ENCODE results near the gene C19orf73. TPM values are rescaled to one million over a fixed set of nuclear protein-coding genes. Genes with fewer than 3 reads are reported as not detected.

Gene C19orf73
- total and polyA plus RNA-seq, 4 donors, result 0.56 to 2.1 (median 1.7) TPM

- peaks cover 3 to 26% (median 17%) of the 10 kb centered on the region in 4 donors for H3K4me1 ChIP-seq (ENCODE audit: control insufficient read depth in 4 of 4, insufficient read depth in 4 of 4, low read length in 3 of 4)
- no peak for DNase-seq (ENCODE audit: low spot score)
- no peaks in the 10 kb centered on the region for H3K9me3 ChIP-seq (ENCODE audit: control insufficient read depth in 4 of 4, low read length in 3 of 4)
- no peak for TF ChIP-seq HNF4G (IDR thresholded peaks at IDR 0.05)
- no peak for TF ChIP-seq GABPA (IDR thresholded peaks at IDR 0.05 in 1 of 2, conservative IDR thresholded peaks at IDR 0.05 in 1 of 2)
- H3K4me3 ChIP-seq (ENCODE audit: low read depth in 1 of 3, low read length in 3 of 3), result no peak overlapping the region
- 95% methylated on average over 6 of the region's 6 CpGs for WGBS
- H3K27me3 ChIP-seq (ENCODE audit: control insufficient read depth in 4 of 4, insufficient read depth in 4 of 4, low read length in 3 of 4), result no peaks in the 10 kb centered on the region
- H3K36me3 ChIP-seq (ENCODE audit: control insufficient read depth in 4 of 4, insufficient read depth in 3 of 4, low read depth in 1 of 4, low read length in 3 of 4), result no peaks in the 10 kb centered on the region
- no peak overlapping the region for H3K27ac ChIP-seq (ENCODE audit: low read depth in 1 of 2, low read length in 2 of 2)
- H3K9ac ChIP-seq (ENCODE audit: low read depth in 1 of 2, low read length in 2 of 2), result no peak overlapping the region
Measured at GRCh38 chr19:49154279-49154678, 35.3 kb upstream of the C19orf73 start.

- Histone ChIP-seq H3K27me3 (ENCODE audit: control insufficient read depth in 4 of 4, insufficient read depth in 4 of 4, low read length in 3 of 4) (no peaks in the 10 kb centered on the region), H3K9me3 (ENCODE audit: control insufficient read depth in 4 of 4, low read length in 3 of 4) (no peaks in the 10 kb centered on the region), H3K4me1 (ENCODE audit: control insufficient read depth in 4 of 4, insufficient read depth in 4 of 4, low read length in 3 of 4) (peaks cover 2 to 31% (median 23%) of the 10 kb centered on the region in 4 donors), H3K4me3 (ENCODE audit: low read depth in 1 of 3, low read length in 3 of 3) (no peak overlapping the region), H3K27ac (ENCODE audit: low read depth in 1 of 2, low read length in 2 of 2) (no peak overlapping the region), H3K36me3 (ENCODE audit: control insufficient read depth in 4 of 4, insufficient read depth in 3 of 4, low read depth in 1 of 4, low read length in 3 of 4) (no peaks in the 10 kb centered on the region), H3K9ac (ENCODE audit: low read depth in 1 of 2, low read length in 2 of 2) (no peak overlapping the region)
- DNase-seq (ENCODE audit: low spot score), result no peak
- TF ChIP-seq EGR1 (IDR thresholded peaks at IDR 0.05; ENCODE audit: low read depth in 2 of 2) (no peak), RXRA (IDR thresholded peaks at IDR 0.05) (no peak), YY1 (IDR thresholded peaks at IDR 0.05) (no peak), HNF4A (conservative IDR thresholded peaks at IDR 0.05) (no peak), RAD21 (IDR thresholded peaks at IDR 0.05) (no peak), HNF4G (IDR thresholded peaks at IDR 0.05) (no peak), TAF1 (conservative IDR thresholded peaks at IDR 0.05) (no peak), SP1 (IDR thresholded peaks at IDR 0.05) (no peak), JUND (IDR thresholded peaks at IDR 0.05) (no peak), FOXA1 (IDR thresholded peaks at IDR 0.05) (no peak), GABPA (IDR thresholded peaks at IDR 0.05 in 1 of 2, conservative IDR thresholded peaks at IDR 0.05 in 1 of 2) (no peak), NR2F2 (IDR thresholded peaks at IDR 0.05) (no peak)
- TF ChIP-seq, protein P1, sequence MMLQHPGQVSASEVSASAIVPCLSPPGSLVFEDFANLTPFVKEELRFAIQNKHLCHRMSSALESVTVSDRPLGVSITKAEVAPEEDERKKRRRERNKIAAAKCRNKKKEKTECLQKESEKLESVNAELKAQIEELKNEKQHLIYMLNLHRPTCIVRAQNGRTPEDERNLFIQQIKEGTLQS (IDR thresholded peaks at IDR 0.05), result no peak
- TF ChIP-seq, protein P2, sequence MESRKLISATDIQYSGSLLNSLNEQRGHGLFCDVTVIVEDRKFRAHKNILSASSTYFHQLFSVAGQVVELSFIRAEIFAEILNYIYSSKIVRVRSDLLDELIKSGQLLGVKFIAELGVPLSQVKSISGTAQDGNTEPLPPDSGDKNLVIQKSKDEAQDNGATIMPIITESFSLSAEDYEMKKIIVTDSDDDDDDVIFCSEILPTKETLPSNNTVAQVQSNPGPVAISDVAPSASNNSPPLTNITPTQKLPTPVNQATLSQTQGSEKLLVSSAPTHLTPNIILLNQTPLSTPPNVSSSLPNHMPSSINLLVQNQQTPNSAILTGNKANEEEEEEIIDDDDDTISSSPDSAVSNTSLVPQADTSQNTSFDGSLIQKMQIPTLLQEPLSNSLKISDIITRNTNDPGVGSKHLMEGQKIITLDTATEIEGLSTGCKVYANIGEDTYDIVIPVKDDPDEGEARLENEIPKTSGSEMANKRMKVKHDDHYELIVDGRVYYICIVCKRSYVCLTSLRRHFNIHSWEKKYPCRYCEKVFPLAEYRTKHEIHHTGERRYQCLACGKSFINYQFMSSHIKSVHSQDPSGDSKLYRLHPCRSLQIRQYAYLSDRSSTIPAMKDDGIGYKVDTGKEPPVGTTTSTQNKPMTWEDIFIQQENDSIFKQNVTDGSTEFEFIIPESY (IDR thresholded peaks at IDR 0.05), result no peak
- TF ChIP-seq, protein P3, sequence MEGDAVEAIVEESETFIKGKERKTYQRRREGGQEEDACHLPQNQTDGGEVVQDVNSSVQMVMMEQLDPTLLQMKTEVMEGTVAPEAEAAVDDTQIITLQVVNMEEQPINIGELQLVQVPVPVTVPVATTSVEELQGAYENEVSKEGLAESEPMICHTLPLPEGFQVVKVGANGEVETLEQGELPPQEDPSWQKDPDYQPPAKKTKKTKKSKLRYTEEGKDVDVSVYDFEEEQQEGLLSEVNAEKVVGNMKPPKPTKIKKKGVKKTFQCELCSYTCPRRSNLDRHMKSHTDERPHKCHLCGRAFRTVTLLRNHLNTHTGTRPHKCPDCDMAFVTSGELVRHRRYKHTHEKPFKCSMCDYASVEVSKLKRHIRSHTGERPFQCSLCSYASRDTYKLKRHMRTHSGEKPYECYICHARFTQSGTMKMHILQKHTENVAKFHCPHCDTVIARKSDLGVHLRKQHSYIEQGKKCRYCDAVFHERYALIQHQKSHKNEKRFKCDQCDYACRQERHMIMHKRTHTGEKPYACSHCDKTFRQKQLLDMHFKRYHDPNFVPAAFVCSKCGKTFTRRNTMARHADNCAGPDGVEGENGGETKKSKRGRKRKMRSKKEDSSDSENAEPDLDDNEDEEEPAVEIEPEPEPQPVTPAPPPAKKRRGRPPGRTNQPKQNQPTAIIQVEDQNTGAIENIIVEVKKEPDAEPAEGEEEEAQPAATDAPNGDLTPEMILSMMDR (IDR thresholded peaks at IDR 0.05; ENCODE audit: low read depth, low read length, missing input control), result no peak
- TF ChIP-seq, protein P4, sequence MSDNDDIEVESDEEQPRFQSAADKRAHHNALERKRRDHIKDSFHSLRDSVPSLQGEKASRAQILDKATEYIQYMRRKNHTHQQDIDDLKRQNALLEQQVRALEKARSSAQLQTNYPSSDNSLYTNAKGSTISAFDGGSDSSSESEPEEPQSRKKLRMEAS (IDR thresholded peaks at IDR 0.05), result no peak
- TF ChIP-seq, protein P5, sequence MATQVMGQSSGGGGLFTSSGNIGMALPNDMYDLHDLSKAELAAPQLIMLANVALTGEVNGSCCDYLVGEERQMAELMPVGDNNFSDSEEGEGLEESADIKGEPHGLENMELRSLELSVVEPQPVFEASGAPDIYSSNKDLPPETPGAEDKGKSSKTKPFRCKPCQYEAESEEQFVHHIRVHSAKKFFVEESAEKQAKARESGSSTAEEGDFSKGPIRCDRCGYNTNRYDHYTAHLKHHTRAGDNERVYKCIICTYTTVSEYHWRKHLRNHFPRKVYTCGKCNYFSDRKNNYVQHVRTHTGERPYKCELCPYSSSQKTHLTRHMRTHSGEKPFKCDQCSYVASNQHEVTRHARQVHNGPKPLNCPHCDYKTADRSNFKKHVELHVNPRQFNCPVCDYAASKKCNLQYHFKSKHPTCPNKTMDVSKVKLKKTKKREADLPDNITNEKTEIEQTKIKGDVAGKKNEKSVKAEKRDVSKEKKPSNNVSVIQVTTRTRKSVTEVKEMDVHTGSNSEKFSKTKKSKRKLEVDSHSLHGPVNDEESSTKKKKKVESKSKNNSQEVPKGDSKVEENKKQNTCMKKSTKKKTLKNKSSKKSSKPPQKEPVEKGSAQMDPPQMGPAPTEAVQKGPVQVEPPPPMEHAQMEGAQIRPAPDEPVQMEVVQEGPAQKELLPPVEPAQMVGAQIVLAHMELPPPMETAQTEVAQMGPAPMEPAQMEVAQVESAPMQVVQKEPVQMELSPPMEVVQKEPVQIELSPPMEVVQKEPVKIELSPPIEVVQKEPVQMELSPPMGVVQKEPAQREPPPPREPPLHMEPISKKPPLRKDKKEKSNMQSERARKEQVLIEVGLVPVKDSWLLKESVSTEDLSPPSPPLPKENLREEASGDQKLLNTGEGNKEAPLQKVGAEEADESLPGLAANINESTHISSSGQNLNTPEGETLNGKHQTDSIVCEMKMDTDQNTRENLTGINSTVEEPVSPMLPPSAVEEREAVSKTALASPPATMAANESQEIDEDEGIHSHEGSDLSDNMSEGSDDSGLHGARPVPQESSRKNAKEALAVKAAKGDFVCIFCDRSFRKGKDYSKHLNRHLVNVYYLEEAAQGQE (IDR thresholded peaks at IDR 0.05), result no peak
- 90% methylated on average over 10 of the region's 10 CpGs for WGBS
Measured at GRCh38 chr19:49153167-49153809, 34.3 kb upstream of the C19orf73 start.
